Pulmonary artery endothelial cell (primary cell): Measurements from ENCODE around the gene RFC1. TPM values are rescaled to one million over a fixed set of nuclear protein-coding genes. Genes with fewer than 3 reads are reported as not detected.
"Not testable (repeated sequence)": the region's sequence is repeated elsewhere in the genome, so short reads cannot be mapped to it uniquely, and the experiment has no call there.

Experiments used
- DNase-seq: peaks from one replicate; pipeline ENCODE4 v3.0.0-alpha.2; 2011; ENCODE audit warnings: low read depth, low spot score
- total RNA-seq: library from RNA; depleted of rRNA; stranded (reverse); fragments of >200 nt; gene quantifications from 2 replicates; pipeline ENCODE4 v1.2.3, GENCODE V29; 2014

Gene RFC1
- total RNA-seq, 1 donor from 2014 or later = 48.9 TPM

- no peak for DNase-seq
Observed at GRCh38 chr4:39312816-39313215, 53.3 kb downstream of the RFC1 start.

GRCh38 chr4:39308611-39309010 lies 57.6 kb downstream of the RFC1 start:
- peak; percentile 36 for DNase-seq

DNA sequence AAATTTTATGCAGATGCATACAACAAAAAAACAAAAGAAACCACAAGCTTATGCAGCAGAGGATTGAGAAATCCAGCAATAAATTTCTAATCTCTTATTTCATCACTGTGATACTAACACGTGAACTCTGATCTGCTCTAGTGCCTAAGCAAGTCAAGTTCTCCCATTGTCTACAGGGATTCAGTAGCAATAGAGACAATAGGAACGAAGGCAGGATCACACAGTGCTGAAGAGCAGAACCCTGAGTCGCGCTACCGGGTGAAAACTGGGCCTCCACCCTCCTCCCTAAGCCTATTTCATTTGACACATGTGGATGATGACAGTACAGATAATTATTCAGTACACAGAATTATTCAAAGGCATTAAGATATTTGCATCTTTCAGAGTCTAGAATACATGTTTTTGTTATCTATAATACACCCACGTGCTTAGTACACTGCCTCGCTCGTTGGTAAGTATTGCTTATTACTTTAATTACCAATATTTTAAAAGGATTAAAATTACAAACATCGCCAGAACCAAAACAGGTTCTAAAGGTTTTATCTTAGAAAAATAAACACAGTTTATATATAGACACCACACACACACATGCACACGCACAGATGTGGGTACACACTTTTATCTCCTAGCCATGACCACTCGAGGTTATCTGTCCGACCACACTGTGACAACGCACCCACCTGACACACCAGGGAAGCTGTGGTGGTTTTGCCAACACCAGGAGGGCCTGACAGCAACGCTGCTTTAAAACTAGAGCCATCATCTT lies 60.1 kb downstream of the RFC1 start:
- no peak for DNase-seq

DNA sequence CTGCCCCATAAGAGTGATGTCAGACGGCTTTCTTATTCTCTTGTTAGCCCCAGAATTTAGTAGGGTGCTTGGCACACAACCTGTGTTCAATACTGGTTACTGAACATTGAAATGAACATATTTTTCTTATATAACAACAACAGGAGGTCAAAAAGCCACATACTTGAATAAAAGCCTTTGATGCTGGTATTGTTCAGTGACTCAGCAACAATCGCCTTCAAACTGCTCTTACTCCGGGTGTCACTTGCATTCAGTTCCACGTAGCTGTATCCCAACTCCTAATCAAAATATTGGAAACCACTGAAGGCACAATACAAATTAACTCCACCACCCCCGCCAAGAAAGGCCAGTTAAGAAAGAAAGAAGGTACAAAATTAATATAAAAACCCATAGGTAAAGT lies 61.5 kb downstream of the RFC1 start:
- no peak for DNase-seq

- DNase-seq = no peak
Observed at GRCh38 chr4:39303871-39304270, 62.3 kb downstream of the RFC1 start.

- DNase-seq = no peak
Observed at GRCh38 chr4:39302901-39303300, 63.3 kb downstream of the RFC1 start.

GRCh38 chr4:39295784-39296183 lies 70.4 kb downstream of the RFC1 start:
- DNase-seq = no peak

- not testable (repeated sequence) for DNase-seq
Observed at GRCh38 chr4:39292433-39292832, 73.7 kb downstream of the RFC1 start.

DNA sequence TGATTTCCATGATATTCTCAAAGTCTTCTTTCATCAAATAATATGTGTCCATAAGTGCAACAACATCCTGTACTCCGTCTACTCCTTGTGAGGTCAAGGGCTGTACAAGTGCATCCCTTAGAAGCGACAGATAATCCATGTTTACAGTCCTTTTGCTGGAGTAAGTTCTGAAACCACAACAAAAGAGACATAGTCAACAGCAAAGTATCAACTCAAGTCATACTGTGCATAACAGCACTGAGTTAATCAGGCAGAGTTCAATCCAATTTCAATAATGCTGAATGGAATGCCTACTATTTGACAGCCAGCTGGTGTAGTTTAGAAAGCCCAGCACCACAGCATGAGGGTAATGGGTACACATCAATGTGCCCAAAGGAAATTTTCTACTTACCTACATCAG lies 74.5 kb downstream of the RFC1 start:
- no peak for DNase-seq

DNA sequence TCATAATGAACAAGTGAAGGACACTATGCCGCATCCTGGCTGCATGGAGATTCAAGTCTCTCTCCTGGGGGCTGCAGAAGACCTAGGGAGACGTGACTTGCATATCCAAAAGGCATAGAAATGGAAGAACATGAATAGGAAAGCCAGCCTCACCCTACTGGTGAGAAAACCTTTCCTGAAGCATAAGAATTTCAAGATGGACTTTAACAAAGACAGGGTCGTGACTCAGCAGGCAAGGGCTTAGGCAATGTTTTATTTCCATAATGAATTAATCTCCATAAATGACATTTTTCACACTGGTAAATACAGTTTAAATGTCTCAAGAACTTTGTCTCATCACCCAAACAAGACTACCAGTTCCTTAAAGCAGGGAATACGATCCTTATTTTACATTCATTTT lies 78.9 kb downstream of the RFC1 start:
- no peak for DNase-seq

GRCh38 chr4:39286263-39286662 lies 79.9 kb downstream of the RFC1 start:
- no peak for DNase-seq

DNA sequence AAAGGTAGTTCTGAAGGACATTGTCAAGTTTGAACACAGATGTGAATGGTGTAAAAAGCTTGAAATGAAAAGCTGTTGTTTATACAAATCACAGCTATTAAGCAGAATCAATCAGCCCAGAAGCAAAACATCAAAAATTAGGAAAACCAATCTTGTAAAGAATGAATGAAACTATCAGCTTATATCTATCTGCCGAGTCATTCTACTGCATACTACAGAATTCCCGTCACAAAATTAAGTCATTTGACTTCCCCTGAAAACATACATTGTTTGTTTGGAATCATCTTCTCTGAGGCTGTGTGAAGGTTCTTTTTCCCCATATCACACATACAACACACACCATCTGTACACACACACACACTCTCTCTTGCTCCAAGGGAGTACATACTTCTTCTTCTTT lies 80.3 kb downstream of the RFC1 start:
- no peak for DNase-seq

GRCh38 chr4:39285111-39285795 lies 80.9 kb downstream of the RFC1 start:
- peak; percentile 13 for DNase-seq

DNA sequence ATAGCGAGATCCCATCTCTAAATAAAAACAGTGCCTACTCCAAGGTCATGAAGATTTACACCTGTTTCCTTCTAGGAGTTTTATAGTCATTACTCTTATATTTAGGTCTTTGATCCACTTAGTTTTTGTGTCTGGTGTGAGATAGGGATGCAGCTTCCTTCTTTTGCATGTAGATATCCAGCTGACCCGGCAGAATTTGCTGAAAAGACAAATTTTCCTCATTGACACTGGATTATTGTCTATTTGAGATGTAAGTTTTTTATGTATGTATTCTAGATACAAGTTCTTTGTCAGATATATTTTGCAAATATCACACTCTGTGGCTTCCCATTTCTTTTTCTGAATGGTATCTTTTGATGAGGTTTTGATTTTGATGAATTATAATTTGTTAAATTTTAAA lies 85.4 kb downstream of the RFC1 start:
- DNase-seq = no peak

DNA sequence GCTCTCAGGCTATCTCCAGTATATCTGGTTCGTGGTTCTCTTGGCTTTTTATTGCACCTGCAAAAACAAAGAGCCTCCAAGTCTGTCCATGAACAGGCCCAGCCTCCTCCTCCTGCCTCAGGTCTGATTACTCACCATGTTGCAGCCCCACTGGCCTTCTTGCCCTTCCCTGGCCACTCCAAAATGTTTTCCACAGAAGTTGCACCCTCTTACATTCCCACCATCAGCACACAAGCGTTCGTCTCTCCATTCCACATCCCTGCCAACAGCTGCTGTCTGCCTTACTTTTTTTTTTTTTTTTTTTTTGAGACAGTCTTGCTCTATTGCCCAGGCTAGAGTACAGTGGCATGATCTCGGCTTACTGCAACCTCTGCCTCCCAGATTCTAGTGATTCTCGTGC lies 86.7 kb downstream of the RFC1 start:
- DNase-seq = no peak

GRCh38 chr4:39278476-39278875 lies 87.7 kb downstream of the RFC1 start:
- DNase-seq = no peak

DNA sequence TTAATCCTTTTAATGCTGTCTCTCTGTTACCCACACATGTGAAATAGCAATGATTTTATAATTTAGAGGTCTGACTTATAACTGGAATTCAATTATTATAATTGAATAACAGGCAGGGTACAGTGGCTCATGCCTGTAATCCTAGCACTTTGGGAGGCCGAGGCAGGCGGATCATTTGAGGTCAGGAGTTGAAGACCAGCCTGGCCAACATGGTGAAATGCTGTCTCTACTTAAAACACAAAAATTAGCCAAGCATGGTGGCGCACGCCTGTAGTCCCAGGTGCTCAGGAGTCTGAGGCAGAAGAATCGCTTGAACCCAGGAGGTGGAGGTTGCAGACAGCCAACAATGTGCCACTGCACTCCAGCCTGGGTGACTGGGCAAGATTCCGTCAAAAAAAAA lies 88.5 kb downstream of the RFC1 start:
- not testable (repeated sequence) for DNase-seq

DNA sequence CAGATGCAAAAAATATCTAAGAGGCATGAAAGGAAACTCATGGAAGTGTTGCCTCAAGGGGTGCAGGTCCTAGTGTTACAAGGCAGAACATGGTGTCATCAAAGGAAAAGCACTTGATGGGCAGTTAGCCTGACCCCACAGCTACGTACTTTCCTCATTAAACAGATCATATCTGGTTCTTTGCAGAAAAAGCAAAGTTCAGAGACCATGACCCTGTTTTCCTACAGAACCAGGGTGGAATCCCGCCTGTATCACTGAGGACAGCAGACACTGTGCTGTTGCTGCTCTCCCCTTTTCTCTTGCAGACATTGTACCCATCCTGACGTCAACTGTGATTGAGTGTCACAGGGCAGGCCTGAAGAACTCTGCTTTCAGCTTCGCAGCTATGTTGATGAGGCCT lies 91.7 kb downstream of the RFC1 start:
- no peak for DNase-seq

DNA sequence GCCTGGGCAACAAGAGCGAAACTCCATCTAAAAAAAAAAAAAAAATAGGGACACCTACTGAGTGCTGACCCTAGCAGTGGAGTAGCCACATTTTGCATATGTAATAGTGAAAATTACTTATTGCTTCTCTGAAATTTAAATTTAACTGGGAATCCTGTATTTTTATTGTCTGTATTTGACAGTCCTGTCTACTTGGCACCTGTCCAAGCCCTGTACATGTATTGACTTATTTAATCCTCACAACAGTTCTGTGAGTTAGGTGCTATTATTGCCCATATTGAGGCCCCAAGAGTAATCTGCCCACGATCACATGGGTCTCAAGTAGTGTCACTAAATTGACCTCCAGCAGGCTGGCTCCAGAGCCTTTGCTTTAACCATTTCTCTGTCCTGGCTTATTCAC lies 102.3 kb downstream of the RFC1 start:
- no peak for DNase-seq

DNA sequence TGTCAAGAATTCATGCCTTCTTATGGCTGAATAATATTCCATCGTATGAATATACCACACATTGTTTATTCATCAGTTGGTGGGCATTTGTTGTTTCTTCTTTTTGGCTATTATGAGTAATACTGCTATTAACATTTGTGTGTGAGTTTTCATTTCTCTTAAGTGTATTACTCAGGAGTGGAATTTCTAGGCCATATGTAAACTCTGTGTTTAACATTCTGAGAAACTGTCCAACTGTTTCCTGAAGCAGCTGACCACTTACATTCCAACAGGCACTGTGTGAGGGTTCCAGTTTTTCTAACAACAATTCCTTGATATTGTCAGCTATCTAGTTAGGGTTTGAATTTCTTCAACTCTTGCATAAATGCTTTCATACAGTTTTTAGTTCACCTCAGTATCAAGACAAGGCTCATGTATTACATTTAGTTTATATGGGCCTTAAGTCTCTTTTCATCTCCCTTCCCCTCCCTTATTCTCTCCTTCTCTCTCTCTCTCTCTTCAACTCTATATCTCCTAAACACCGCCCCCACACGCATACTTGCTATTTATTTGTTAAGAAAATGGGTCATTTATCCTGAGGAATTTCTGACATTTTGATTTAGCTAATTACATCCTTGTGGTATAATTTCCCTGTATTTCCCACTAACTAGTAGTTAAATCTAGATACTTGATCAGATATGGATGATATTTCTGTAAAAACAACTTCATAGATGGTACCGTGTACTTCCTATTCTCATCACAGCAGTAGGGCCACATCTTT lies 106.4 kb downstream of the RFC1 start:
- DNase-seq = peak; percentile 36

GRCh38 chr4:39256436-39256835 lies 109.7 kb downstream of the RFC1 start:
- peak; percentile 49 for DNase-seq

- peak; percentile 36 for DNase-seq
Observed at GRCh38 chr4:39255871-39256270, 110.3 kb downstream of the RFC1 start.
